ENCODE results near the gene VMAC.
"Not testable (repeated sequence)": the region's sequence is repeated elsewhere in the genome, so short reads cannot be mapped to it uniquely, and the experiment has no call there.

GRCh38 chr19:5855151-5855550 lies 49.5 kb upstream of the VMAC start:
- TF ChIP-seq CTCF (IDR thresholded peaks at IDR 0.05; ENCODE audit: insufficient read depth, low read depth, low read length); EZH2 (IDR thresholded peaks at IDR 0.05; ENCODE audit: insufficient read depth, low read length): not testable (repeated sequence)
